Measurements from ENCODE around the gene RANGAP1. TPM values are rescaled to one million over a fixed set of nuclear protein-coding genes. Genes with fewer than 3 reads are reported as not detected.
A peak's percentile ranks its signal among the peaks of the same experiment; 100 is the strongest.

Gene RANGAP1
- total and polyA plus RNA-seq, 2 of the 13 experiments (the other 11 are each of a cell fraction or from before 2014, with no cell fraction given), result 51.8 to 83.9 TPM

- TF ChIP-seq THAP8 (CRISPR knock-in tag; IDR thresholded peaks at IDR 0.05; ENCODE audit: borderline replicate concordance) (no peak), ZNF574 (CRISPR knock-in tag; IDR thresholded peaks at IDR 0.05) (peak; percentile 73), SIN3A (IDR thresholded peaks at IDR 0.05; ENCODE audit: borderline replicate concordance, low read depth, low read length) (peak; percentile 80), MYNN (CRISPR knock-in tag; IDR thresholded peaks at IDR 0.05; ENCODE audit: low read depth) (no peak), CREB1 (IDR thresholded peaks at IDR 0.05) (no peak; the same call in 1 of the 2 replicates), CREB1 (CRISPR knock-in tag; IDR thresholded peaks at IDR 0.05) (peak; percentile 42; the same call in 1 of the 2 replicates), NR2F6 (IDR thresholded peaks at IDR 0.05) (0 out of 2 replicates have a peak, but pooled peaks have one; percentile 32), NR2F6 (CRISPR knock-in tag; IDR thresholded peaks at IDR 0.05) (peak; percentile 80; the same call in 1 of the 2 replicates), PBX2 (CRISPR knock-in tag; IDR thresholded peaks at IDR 0.05) (peak; percentile 85), HES4 (CRISPR knock-in tag; IDR thresholded peaks at IDR 0.05; ENCODE audit: borderline replicate concordance) (peak; percentile 78; the same call in 1 of the 2 replicates), PAXIP1 (CRISPR knock-in tag; conservative IDR thresholded peaks at IDR 0.05) (peak; percentile 80), ZNF619 (CRISPR knock-in tag; IDR thresholded peaks at IDR 0.05) (no peak), HNF4A (CRISPR knock-in tag; IDR thresholded peaks at IDR 0.05) (peak; percentile 95), MLXIP (CRISPR knock-in tag; IDR thresholded peaks at IDR 0.05; ENCODE audit: borderline replicate concordance) (peak; percentile 62; the same call in 1 of the 2 replicates), SYNCRIP (IDR thresholded peaks at IDR 0.05; ENCODE audit: insufficient read depth, low read depth, low read length) (no peak), EP300 (IDR thresholded peaks at IDR 0.05; ENCODE audit: low read depth in 2 of 2, low read length in 2 of 2) (peak in 1 of 2 experiments; percentile 62; a peak in 2 of 4 replicates), EP300 (CRISPR knock-in tag; IDR thresholded peaks at IDR 0.05; ENCODE audit: borderline replicate concordance) (peak; percentile 33; the same call in 1 of the 2 replicates), DBP (CRISPR knock-in tag; IDR thresholded peaks at IDR 0.05; ENCODE audit: not compliant biosample characterization) (no peak)
Observed at GRCh38 chr22:41308544-41308947, 22.6 kb upstream of the RANGAP1 start (continued).
